IPS DF 19.7 (cell line): Measurements from ENCODE around the gene TOE1.
"Not testable (repeated sequence)": the region's sequence is repeated elsewhere in the genome, so short reads cannot be mapped to it uniquely, and the experiment has no call there.

Source experiments
- DNase-seq: peaks from one replicate; pipeline ENCODE4 v3.0.0-alpha.2; 2013; ENCODE audit warnings: low read depth, low spot score

TOE1 gene

DNA sequence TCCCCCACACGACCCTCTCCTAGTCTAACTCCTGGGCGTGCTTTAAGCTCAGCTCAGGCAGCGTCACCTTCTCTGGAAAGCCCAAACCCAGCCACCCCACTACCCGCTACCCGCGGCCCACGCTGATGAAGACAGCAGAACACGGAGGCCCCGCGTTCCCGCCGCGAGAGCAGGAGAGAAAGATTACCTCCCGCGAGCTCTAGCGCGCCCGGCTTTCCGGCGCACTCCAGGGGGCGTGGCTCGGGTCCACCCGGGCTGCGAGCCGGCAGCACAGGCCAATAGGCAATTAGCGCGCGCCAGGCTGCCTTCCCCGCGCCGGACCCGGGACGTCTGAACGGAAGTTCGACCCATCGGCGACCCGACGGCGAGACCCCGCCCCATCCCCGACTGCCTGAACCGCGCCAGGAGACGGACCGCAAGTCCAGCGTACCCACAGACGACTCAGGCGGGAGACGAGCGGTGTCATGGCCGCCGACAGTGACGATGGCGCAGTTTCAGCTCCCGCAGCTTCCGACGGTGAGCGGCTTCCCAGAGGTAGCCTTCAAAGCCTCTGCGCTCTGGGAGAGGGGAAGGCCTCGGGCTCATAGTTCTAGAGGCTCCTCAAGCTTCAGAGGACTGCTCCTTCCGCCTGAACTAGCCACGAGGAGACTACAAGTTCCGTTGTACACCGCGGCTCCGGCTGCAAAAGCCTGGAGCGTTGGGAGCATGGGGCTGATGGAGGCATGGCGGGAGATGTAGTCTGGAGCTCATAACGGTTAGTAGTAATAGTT lies at the start of gene TOE1, which contains the start of gene MUTYH:
Gene TOE1 (plus strand): TSS at position 382 of the 770 bp plus-strand sequence. CDS start 83 bp downstream, at position 465.
Gene MUTYH (minus strand): TSS at position 652 of the 770 bp plus-strand sequence. CDS start 5,935 bp downstream, outside the sequence.
- peak; percentile 72 for DNase-seq

DNA sequence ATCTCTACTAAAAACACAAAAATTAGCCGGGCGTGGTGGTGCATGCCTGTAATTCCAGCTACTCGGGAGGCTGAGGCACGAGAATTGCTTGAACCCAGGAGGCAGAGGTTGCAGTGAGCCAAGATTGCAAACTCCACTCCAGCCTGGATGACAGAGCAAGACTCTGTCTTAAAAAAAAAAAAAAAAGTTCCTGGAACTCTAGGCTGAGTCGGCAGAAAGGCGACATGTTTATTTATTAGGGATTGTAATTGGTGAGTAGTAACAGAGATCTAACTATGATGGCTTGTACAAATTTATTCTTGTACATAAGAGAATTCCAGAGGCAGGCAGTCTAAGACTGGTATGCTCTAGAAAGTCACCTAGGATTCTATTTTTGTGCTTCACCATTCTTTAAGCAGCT lies 49.0 kb upstream of the TOE1 start:
- not testable (repeated sequence) for DNase-seq

DNA sequence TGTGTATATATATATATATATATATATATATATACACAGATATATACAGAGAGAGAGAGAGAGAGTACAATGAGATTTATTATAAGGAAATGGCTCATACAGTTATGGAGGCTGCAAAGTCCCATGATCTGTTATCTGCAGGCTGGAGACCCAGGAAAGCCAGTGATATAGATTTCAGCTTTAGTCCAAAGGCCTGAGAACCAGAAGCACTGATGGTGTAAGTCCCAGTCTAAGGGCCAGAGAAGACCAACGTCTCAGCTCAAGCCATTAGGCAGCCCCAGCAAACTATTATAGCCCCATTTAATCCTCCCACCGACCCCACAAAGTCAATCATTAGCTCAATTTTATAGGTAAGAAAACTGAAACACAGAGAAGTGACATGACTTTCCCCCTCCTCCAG lies 48.3 kb upstream of the TOE1 start:
- DNase-seq, result no peak

DNA sequence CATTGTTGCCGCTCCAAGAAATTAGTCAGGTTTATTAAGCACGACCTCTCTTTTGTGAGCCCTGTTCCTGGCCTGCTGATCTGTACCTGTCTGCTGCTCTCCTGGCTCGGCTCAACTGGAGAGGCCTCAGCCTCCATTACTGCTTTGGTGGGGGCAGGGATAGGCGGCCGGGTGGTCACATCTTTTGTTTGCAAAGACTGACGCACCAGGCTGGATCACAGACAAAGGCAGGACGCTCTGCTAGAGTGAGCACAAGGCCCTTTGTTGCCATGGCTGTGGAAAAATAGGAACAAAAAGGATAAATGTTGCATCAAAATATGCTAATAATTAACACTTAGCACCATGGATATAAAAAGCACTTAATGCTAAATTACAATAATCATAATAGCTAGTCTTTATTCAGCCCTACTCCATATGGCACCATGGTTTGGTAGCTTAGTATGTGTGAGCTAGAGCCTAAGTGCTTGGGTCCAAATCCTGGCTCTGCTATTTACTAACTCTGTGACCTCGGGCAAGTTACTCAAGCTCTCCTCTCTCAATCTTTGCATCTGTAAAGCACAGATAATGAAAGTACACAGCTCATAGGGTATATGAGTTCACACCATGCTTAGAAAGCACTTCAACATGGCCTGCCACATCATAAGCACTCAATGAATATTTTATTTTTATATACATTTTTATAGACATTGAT lies 42.2 kb upstream of the TOE1 start:
- DNase-seq, result no peak

DNA sequence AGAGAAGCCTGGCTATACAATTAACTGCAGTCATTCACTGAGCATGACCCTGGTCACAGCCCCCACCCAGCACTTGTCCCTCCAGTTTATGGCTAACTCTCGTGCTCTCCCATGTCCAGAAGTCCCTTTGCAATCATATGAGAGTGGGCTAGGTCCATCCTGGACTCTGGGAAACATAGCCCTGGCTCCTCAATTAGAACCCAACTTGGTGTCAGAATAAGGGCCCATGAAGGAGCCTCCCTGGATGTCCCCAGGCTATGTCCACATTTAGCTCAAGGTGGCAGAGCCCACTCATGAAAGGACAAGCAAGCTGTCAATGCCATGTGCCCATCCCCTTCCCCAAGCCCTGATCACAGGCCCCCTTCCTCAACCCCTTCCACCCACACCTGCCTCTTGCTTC lies 40.7 kb upstream of the TOE1 start:
- DNase-seq, result no peak

DNA sequence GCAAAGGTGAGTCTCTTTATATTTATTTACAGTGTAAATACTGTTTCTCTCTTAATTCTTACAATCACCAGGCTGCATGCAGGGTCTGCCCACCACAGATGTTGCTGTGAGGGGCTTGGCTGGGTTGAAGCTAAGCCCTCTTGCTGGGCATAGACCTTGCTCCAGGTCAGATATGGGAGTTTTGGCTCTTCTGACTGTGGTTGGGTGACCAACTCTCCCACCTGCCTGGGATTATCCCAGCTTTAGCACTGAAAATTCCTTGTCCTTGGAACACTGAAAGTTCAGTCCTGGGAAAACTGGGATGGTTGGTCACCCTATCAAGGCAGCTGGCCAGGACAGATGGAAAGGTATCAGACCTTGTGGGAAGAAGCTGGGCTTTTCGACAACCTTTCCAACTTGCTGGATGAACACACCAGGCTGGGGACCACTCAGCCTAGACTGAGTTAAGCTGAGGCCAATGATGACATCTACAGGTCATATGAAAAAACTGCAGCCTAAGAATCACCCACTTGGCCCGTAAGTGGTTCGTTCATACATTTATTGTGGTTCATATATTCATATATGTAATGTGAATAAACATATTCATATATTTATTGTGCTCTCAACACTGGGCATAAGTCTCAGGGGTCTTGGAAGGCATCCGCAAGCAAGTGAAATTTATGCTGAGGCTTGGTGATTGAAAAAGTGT lies 39.8 kb upstream of the TOE1 start:
- peak; percentile 40 for DNase-seq

DNA sequence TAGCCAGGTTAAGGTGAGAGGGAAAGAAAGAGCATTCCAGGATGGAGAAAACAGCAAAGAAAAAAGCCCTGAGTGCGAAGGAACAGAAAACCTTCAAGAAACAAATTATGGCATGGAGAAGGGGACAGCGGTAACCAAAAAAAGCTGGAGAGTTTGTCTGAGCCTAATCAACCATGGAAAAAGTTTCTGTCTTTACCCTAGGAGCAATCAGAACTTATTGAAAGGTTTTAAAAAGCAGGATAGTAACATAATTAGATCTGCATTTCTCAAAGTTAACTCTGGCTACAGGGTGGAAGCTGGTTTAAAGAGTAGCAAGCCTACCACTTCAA lies 39.3 kb upstream of the TOE1 start:
- no peak for DNase-seq

DNA sequence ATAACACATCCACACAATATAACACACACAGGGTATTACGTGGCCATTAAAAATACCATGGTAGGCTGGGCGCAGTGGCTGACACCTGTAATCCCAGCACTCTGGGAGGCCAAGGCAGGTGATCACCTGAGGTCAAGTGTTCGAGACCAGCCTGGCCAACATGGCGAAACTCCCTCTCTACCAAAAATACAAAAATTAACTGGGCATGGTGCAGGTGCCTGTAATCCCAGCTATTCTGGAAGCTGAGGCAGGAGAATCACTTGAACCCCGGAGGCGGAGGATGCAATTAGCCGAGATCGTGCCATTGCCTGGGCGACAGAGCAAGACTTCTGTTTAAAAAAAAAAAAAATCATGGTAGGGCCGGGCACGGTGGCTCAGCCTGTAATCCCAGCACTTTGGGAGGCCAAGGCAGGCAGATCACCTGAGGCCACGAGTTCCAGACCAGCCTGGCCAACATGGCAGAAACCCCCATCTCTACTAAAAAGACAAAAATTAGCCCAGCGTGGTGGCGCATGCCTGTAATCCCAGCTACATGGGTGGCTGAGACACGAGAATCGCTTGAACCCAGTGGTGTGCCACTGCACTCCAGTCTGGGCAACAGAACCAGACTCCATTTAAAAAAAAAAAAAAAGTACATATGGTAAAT lies 37.3 kb upstream of the TOE1 start:
- DNase-seq, result no peak

DNA sequence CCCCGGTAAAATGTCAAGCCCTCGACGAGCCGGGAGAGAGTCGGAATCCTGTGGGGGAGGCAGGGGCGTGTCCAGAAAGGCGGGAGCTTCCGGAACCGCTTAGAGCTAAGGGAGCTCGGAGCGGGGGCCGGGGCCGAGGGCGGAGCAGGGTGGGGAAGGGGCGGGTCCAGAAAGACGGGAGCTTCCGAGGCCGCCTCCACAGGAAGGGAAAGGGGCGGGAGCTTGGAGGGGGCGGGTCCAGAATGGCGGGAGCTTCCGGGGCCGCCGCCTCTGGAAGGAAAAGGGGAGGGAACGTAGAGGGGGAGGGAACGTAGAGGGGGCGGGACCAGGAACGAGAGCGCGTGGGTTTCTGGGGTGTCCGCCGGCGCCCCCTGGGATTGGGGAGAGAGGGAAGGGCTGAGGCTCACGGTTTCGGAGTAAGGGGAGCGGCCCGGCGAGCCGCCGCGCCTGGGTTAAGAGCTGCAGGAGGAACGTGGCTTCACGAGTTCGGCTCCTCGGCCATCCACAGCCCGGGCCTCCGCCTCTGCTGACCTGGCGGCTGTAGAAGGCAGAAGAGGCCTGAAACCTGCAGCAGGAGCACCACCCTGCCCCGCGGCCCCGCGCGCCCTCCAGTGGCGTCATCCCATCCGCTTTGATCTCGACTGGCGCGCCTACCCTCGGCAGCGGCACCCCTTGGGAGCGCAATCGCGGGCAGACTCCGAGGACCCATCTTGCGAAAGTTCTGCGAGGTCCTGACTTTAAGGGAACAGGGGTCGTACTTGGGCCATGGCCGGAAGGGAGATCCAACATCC lies 36.3 kb upstream of the TOE1 start:
- peak; percentile 61 for DNase-seq

DNA sequence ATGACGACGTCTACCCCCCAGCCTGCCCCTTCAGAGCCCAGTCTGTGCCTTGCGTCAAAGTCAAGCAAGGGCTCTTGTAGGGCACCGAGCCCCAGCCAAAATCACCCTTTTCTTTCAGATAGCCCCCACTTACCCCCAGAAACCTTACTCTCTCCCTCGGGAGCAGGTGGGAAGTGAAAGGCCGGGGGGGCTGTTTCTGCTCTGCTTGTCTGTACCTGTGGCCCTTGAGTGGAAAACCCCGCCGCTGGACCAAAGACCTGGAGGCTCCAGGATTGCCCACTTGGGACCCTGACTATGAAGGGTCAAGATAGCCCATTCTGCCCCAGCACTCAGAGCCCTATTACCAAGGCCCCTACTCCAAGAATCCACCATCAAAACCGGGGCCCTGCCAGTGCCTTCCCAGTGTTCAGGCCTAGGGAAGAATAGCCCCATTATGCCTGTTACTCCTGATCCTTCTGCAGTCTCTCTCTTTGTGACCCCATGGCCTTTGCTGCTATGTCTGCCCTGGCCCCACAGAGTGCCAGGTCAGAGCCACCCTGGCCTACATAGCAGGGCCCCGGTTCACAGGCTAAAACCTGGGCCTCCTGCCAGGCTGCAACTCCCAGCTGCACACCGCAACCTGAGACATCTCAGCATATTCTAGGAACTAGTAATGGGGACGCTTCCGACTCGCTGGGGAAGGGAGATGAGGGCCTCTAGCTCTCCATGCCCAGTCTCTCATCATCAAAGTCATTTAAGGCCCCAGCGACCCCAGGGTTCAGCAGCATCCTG lies 35.5 kb upstream of the TOE1 start:
- DNase-seq, result no peak

DNA sequence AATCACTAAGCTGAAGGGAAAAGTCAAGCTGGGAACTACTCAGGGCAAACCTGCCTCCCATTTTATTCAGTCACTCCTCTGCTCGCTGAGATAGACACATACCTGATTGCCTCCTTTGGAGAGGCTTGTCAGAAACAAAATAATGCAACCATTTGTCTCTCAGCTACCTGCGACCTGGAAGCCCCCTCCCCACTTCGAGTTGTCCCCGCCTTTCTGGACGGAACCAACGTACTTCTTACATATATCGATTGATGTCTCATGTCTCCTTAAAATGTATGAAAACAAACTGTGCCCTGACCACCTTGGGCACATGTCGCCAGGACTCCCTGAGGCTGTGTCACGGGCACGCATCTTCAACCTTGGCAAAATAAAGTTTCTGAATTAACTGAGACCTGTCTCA lies 34.7 kb upstream of the TOE1 start:
- no peak for DNase-seq

DNA sequence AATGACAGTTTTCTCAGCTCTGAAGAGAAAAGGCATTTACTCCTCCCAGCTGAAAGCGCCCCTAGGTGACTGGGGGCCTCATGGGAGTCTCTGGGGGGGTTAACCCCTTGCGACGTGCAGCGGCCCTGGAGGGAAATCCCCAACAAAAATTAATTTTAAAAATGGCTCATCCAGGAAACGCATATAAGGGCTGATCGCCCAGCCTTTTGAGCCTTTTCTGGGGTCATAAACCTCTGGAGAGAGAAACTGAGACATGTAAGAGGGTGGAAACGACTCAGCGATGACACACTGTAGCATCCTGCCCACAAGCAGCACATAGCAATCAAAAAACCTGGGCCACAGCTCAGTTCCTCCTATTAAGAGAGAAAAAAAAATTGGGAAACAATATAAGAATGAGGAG lies 33.7 kb upstream of the TOE1 start:
- no peak for DNase-seq

DNA sequence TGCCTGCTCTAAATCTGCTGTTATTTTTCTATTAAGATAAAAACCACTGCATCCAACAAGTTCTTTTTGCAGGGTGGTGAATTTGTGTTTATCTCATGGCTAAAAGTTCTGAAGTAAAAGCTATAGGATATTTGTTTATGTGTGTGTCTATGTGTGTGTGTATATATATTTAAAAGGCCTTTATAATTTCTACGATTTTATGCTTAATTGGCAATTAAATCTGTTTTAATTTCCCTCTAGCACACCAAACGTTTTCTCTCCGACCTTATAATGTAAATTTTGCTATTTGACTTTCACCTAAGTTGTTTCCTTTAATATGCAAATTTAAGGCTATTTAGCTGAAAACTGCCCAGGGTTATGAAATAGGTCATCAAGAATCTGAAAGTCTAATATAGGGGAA lies 33.1 kb upstream of the TOE1 start:
- no peak for DNase-seq

DNA sequence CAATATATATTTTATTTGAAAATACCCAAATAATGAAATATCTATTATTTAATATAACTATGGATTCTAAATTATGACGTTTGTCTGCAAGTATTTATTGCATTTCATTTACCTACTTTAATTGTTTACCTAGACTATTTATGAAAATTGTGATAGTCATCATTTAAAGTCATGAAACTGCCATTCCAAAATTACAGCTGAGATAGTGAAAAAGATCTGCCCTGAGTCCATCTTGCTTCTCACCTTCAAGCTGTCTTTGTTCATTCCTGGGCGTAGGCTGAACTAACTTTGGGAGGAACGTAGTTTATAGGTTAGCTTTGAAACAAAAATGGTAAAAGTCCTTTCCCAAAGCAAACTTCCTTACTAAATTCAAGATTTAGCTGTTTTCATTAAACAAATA lies 25.7 kb upstream of the TOE1 start:
- DNase-seq, result no peak

DNA sequence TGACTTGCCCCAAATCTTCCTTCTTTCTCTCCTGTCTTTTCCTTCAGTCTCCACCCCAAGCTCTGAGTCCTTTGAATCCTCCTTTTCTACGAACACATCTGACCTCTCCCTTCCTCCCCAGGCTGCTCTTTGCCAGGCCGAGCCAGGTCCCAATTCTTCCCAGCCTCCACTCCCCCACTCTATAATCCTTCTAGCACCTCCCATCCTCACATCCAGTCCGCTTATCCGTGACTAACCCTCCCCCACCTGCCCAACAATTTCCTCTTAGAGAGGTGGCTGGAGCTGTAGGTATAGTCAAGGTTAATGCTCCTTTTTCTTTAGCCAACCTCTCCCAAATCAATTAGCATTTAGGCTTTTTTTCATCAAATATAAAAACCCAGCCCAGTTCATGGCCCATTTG lies 22.8 kb upstream of the TOE1 start:
- no peak for DNase-seq

DNA sequence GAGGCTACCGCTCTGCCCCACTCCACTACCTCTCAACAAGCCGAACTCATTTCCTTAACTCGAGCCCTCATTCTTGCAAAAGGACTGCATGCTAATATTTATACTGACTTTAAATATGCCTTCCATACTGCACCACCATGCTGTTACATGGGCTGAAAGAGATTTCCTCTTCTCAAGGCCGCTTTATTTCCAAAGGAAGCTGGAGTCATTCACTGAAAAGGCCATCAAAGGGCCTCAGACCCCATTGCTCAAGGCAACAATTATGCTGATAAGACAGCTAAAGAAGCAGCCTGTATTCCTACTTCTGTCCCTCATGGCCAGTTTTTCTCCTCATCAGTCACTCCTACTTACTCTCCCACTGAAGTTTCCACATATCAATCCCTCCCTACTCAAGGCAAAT lies 20.2 kb upstream of the TOE1 start:
- no peak for DNase-seq

DNA sequence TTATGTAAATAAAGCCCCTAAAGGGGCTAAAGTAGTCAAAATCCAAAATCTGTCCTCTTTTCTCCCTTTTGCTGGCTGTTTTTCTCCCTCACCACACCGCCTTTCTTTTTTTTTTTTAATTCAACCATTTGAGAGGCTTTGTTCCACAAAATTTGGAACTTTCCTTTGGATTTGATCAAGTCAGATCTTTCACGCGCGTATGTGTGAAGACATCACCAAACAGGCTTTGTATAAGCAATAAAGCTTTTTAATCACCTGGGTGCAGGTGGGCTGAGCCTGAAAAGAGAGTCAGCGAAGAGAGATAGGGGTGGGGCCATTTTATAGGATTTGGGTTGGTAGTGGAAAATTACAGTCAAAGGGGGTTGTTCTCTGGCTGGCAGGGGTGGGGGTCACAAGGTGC lies 18.5 kb upstream of the TOE1 start:
- DNase-seq, result no peak

DNA sequence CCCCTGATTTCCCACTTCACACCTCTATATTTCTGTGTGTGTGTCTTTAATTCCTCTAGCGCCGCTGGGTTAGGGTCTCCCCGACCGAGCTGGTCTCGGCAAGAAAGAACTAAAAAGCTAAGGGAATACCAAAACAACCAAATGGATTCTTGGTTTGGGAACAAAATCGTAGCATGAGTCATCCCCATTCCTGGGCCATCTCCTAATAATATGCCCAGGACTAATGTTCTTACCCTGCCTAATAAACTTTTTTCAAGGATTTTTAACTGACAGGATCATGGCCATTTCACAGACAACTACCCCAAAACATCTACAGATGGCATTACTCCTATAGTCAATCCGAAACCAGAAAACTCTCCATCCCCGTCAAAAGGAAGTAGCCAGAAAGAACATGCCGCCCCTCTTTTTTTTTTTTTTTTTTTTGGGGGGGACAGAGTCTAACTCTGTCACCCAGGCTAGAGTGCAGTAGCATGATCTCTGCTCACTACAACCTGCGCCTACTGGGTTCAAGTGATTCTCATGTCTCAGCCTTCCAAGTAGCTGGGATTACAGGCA lies 17.4 kb upstream of the TOE1 start:
- no peak for DNase-seq

DNA sequence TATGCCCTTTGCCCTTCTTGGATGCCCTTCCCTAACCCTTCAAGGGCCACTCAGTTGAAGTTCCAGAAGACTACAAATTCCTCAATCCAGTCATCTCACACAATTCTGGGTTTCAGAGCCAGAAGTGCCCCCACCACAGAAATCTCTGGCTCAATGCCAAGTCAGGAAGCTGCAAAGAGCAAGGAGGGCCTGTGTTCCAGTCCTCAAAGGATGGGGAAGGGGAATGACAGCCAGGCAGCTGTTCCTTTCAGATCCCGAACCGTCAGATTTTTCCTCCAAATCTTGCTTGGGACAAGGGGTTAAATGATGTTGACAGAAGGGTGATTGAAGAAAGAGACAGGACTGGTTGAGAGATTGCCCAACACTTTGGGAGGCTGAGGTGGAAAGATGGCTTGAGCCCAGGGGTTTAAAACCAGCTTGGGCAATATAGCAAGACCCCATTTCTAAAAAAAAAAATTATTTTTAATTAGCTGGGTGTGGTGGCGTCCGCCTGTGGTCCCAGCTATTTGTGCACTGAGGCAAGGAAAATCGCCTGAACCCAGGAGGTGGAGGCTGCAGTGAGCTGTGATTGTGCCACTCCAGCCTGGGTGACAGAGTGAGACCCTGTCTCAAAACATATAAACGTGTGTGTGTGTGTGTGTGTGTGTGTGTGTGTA lies 14.0 kb upstream of the TOE1 start:
- DNase-seq, result no peak
